ENCODE results near the gene CHERP.

DNA sequence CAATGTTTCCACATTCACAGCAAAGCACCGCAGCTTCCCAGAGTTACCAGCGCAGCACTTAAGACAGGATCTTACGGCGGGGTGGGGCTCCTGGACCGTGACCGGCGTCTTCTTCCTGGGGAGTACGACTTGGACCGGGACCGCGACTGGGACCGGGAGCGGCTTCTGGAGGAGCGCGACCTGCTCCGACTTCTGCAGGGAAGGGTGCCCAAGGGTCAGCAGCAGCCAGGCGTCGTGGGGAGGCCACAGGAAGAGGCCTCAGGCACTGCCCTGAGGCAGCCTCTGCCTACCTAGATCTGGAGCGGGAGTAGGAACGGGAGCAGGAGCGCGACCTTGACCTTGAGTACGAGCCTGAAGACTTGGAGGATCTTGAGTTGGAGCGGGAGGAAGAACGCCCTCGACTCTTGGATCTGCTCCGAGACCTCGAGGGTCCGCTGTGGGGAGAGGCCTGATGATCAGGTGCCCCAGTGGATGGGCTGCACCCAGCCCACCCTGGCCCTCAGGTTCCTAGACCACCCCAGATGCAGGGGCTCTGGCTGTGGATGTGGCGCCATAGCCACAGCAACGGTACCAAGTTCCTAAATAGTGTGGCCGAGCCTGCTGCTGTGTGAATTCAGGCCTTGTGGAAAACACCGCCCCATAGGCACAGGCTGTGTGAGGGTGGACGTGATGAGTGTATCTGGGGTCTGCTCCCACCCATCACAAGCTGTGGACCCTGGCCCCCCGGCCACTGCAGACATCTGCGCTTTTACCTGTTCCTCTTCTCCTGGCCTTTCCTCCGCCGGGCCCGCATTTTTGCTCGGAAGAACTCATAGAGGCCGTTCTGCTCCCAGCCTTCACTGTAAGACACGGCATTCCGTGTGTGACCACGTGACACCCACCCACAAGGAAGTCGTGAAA is 21.9 kb downstream of the CHERP start:
- TF ChIP-seq KDM1A (IDR thresholded peaks at IDR 0.05; ENCODE audit: low read depth) (no peak), JUN (IDR thresholded peaks at IDR 0.05) (no peak), EP300 (IDR thresholded peaks at IDR 0.05) (no peak)
- TF ChIP-seq, protein P1, sequence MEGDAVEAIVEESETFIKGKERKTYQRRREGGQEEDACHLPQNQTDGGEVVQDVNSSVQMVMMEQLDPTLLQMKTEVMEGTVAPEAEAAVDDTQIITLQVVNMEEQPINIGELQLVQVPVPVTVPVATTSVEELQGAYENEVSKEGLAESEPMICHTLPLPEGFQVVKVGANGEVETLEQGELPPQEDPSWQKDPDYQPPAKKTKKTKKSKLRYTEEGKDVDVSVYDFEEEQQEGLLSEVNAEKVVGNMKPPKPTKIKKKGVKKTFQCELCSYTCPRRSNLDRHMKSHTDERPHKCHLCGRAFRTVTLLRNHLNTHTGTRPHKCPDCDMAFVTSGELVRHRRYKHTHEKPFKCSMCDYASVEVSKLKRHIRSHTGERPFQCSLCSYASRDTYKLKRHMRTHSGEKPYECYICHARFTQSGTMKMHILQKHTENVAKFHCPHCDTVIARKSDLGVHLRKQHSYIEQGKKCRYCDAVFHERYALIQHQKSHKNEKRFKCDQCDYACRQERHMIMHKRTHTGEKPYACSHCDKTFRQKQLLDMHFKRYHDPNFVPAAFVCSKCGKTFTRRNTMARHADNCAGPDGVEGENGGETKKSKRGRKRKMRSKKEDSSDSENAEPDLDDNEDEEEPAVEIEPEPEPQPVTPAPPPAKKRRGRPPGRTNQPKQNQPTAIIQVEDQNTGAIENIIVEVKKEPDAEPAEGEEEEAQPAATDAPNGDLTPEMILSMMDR (IDR thresholded peaks at IDR 0.05): no peak
- TF ChIP-seq, protein P2, sequence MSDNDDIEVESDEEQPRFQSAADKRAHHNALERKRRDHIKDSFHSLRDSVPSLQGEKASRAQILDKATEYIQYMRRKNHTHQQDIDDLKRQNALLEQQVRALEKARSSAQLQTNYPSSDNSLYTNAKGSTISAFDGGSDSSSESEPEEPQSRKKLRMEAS (IDR thresholded peaks at IDR 0.05): no peak
